Mesenchymal stem cell (in vitro differentiated cells and primary cell): ENCODE results near the gene ATF7.

Experiments used
- DNase-seq: peaks from one replicate; pipeline ENCODE4 v3.0.0-alpha.2; 2013
- H2AFZ ChIP-seq: one replicate; pipeline ENCODE4 v1.6.1; 2013; ENCODE audit warnings: low read depth, mild to moderate bottlenecking, control low read depth, inconsistent platforms, low read length, moderate library complexity
- H2AK5ac ChIP-seq: 2 replicates; pipeline ENCODE4 v1.6.1; 2013; ENCODE audit warnings: low read length, moderate library complexity, mild to moderate bottlenecking, inconsistent platforms; ENCODE audit not compliant: severe bottlenecking
- H2BK120ac ChIP-seq: one replicate; pipeline ENCODE4 v1.6.1; 2013; ENCODE audit warnings: low read depth, mild to moderate bottlenecking, inconsistent platforms, low read length, moderate library complexity
- H2BK12ac ChIP-seq, 2 experiments: one replicate each; pipeline ENCODE4 v1.6.1; 2013; ENCODE audit warnings: inconsistent platforms in 2 of 2, low read length in 2 of 2, mild to moderate bottlenecking in 2 of 2, moderate library complexity in 2 of 2, control low read depth in 1 of 2
- H2BK15ac ChIP-seq: one replicate; pipeline ENCODE4 v1.6.1; 2013; ENCODE audit warnings: mild to moderate bottlenecking, low read depth, inconsistent platforms; ENCODE audit not compliant: poor library complexity, severe bottlenecking
- H2BK5ac ChIP-seq: 2 replicates; pipeline ENCODE4 v1.6.1; 2013; ENCODE audit warnings: low read depth, mild to moderate bottlenecking, low read length, control low read depth, inconsistent platforms; ENCODE audit not compliant: poor library complexity, severe bottlenecking
- H3K14ac ChIP-seq, 2 experiments: one replicate each; pipeline ENCODE4 v1.6.1; 2013; ENCODE audit warnings: inconsistent platforms in 2 of 2, low read length in 2 of 2, control low read depth in 1 of 2, mild to moderate bottlenecking in 1 of 2, moderate library complexity in 1 of 2
- H3K18ac ChIP-seq, 2 experiments: one replicate each; pipeline ENCODE4 v1.6.1; 2013; ENCODE audit warnings: inconsistent platforms in 2 of 2, low read length in 2 of 2, control low read depth in 1 of 2, low read depth in 1 of 2, mild to moderate bottlenecking in 1 of 2
- H3K23ac ChIP-seq, 2 experiments: one replicate each; pipeline ENCODE4 v1.6.1; 2013; ENCODE audit warnings: inconsistent platforms in 2 of 2, low read length in 2 of 2, mild to moderate bottlenecking in 2 of 2, moderate library complexity in 2 of 2, control low read depth in 1 of 2
- H3K27ac ChIP-seq: 2 replicates; pipeline ENCODE4 v1.5.1; 2013; ENCODE audit warnings: mild to moderate bottlenecking, moderate library complexity, low read length, control low read depth, inconsistent platforms; ENCODE audit not compliant: poor library complexity, severe bottlenecking
- H3K27me3 ChIP-seq, 2 experiments: 2 replicates each; pipeline versions ENCODE4 v1.6.1 to v1.7.0; 2013; ENCODE audit warnings: low read length in 2 of 2, mild to moderate bottlenecking in 2 of 2, moderate library complexity in 2 of 2, control low read depth in 1 of 2, inconsistent platforms in 1 of 2; ENCODE audit not compliant: control insufficient read depth in 1 of 2, insufficient read depth in 1 of 2
- H3K36me3 ChIP-seq, 2 experiments: 2 replicates each; pipeline versions ENCODE4 v1.6.1 to v1.7.0; 2013; ENCODE audit warnings: low read length in 2 of 2, control low read depth in 1 of 2, inconsistent platforms in 1 of 2, low read depth in 1 of 2, mild to moderate bottlenecking in 1 of 2; ENCODE audit not compliant: insufficient read depth in 2 of 2, control insufficient read depth in 1 of 2
- H3K4ac ChIP-seq, 2 experiments: one replicate each; pipeline ENCODE4 v1.6.1; 2013; ENCODE audit warnings: inconsistent platforms in 2 of 2, low read length in 2 of 2, mild to moderate bottlenecking in 2 of 2, moderate library complexity in 2 of 2, control low read depth in 1 of 2, low read depth in 1 of 2
- H3K4me1 ChIP-seq: 2 replicates; pipeline ENCODE4 v1.6.1; 2013; ENCODE audit warnings: low read depth, low read length, control low read depth; ENCODE audit not compliant: control insufficient read depth, insufficient read depth
- H3K4me2 ChIP-seq: 2 replicates; pipeline ENCODE4 v1.6.1; 2013; ENCODE audit warnings: low read length, mild to moderate bottlenecking, inconsistent platforms; ENCODE audit not compliant: poor library complexity, severe bottlenecking
- H3K4me3 ChIP-seq, 2 experiments: 2 replicates each; pipeline versions ENCODE4 v1.5.1 to v1.7.0; 2013; ENCODE audit warnings: low read length in 2 of 2, mild to moderate bottlenecking in 2 of 2, control low read depth in 1 of 2, low read depth in 1 of 2; ENCODE audit not compliant: insufficient read depth in 1 of 2
- H3K79me1 ChIP-seq: replicated peaks from 2 replicates; pipeline ENCODE4 v1.6.1; 2013; ENCODE audit warnings: mild to moderate bottlenecking, control low read depth, low read length, inconsistent platforms; ENCODE audit not compliant: poor library complexity, severe bottlenecking
- H3K9ac ChIP-seq: 2 replicates; pipeline ENCODE4 v1.7.0; 2013; ENCODE audit warnings: mild to moderate bottlenecking, low read length, moderate library complexity
- H3K9me3 ChIP-seq: 2 replicates; pipeline ENCODE4 v1.7.0; 2013; ENCODE audit warnings: mild to moderate bottlenecking, low read length; ENCODE audit not compliant: control insufficient read depth
- H4K8ac ChIP-seq: one replicate; pipeline ENCODE4 v1.6.1; 2013; ENCODE audit warnings: inconsistent platforms, mild to moderate bottlenecking, low read length, moderate library complexity
- H4K91ac ChIP-seq: one replicate; pipeline ENCODE4 v1.6.1; 2013; ENCODE audit warnings: mild to moderate bottlenecking, low read length, inconsistent platforms
- whole genome bisulfite sequencing: methylation state at CpG from one replicate; pipeline ENCODE4 v1.1.7; 2013; ENCODE audit warnings: mixed read lengths; 5-methylcytosine and 5-hydroxymethylcytosine counted together

ATF7 gene

GRCh38 chr12:53478865-53479264 is 147.3 kb downstream of the ATF7 start:
- Histone ChIP-seq H2AK5ac (no peak overlapping the region), H3K9ac (peak overlapping the region; percentile 81), H3K4me2 (no peak overlapping the region), H3K18ac (no peak overlapping the region), H2BK15ac (no peak overlapping the region), H3K9me3 (no peaks in the 10 kb centered on the region), H2BK120ac (no peak overlapping the region), H3K23ac (no peak overlapping the region), H3K14ac (no peak overlapping the region), H2AFZ (no peak overlapping the region), H3K36me3 (peaks cover 51 to 91% of the 10 kb centered on the region in 2 experiments), H4K8ac (no peak overlapping the region), H3K27me3 (no peaks in the 10 kb centered on the region), H3K4me1 (peaks cover 14% of the 10 kb centered on the region), H3K4ac (no peak overlapping the region), H3K79me1 (peaks cover 7% of the 10 kb centered on the region), H3K27ac (peak overlapping the region; percentile 28), H2BK5ac (no peak overlapping the region), H2BK12ac (no peak overlapping the region), H4K91ac (no peak overlapping the region), H3K4me3 (no peak overlapping the region)
- WGBS, result 85% methylated on average over 1 of the region's 1 CpG
- DNase-seq, result peak; percentile 68

GRCh38 chr12:53476769-53477209 is 149.4 kb downstream of the ATF7 start:
- Histone ChIP-seq H3K27me3 (no peaks in the 10 kb centered on the region), H3K9ac (peak overlapping the region; percentile 72), H3K4me2 (no peak overlapping the region), H3K18ac (no peak overlapping the region), H3K4ac (no peak overlapping the region), H4K8ac (no peak overlapping the region), H3K9me3 (no peaks in the 10 kb centered on the region), H2AFZ (no peak overlapping the region), H4K91ac (no peak overlapping the region), H3K14ac (no peak overlapping the region), H2BK5ac (no peak overlapping the region), H3K23ac (no peak overlapping the region), H2BK120ac (no peak overlapping the region), H3K36me3 (peaks cover 30 to 90% of the 10 kb centered on the region in 2 experiments), H2BK12ac (no peak overlapping the region), H3K79me1 (peaks cover 3% of the 10 kb centered on the region), H3K4me1 (peaks cover 9% of the 10 kb centered on the region), H2BK15ac (no peak overlapping the region), H2AK5ac (no peak overlapping the region), H3K4me3 (no peak overlapping the region), H3K27ac (no peak overlapping the region)
- peak; percentile 56 for DNase-seq
- WGBS, result 81% methylated on average over 2 of the region's 2 CpGs

GRCh38 chr12:53474819-53475218 is 151.4 kb downstream of the ATF7 start:
- Histone ChIP-seq H3K36me3 (peaks cover 30 to 95% of the 10 kb centered on the region in 2 experiments), H4K91ac (no peak overlapping the region), H2BK12ac (no peak overlapping the region), H2BK15ac (no peak overlapping the region), H3K27ac (no peak overlapping the region), H3K9me3 (no peaks in the 10 kb centered on the region), H3K4ac (no peak overlapping the region), H2BK5ac (no peak overlapping the region), H3K9ac (peak overlapping the region; percentile 72), H3K79me1 (peaks cover 1% of the 10 kb centered on the region), H3K4me2 (no peak overlapping the region), H3K18ac (no peak overlapping the region), H3K4me1 (peaks cover 1% of the 10 kb centered on the region), H2AK5ac (no peak overlapping the region), H3K14ac (no peak overlapping the region), H4K8ac (no peak overlapping the region), H3K23ac (no peak overlapping the region), H2BK120ac (no peak overlapping the region), H3K27me3 (no peaks in the 10 kb centered on the region), H3K4me3 (no peak overlapping the region), H2AFZ (no peak overlapping the region)
- DNase-seq, result no peak
- WGBS, result 91% methylated on average over 11 of the region's 13 CpGs

- H3K9me3 ChIP-seq, result no peaks in the 10 kb centered on the region
- no peaks in the 10 kb centered on the region for H3K27me3 ChIP-seq
- no peak overlapping the region for H2AFZ ChIP-seq
- no peak overlapping the region for H3K14ac ChIP-seq
- H2BK5ac ChIP-seq, result no peak overlapping the region
- peaks cover 1% of the 10 kb centered on the region for H3K79me1 ChIP-seq
- no peak overlapping the region for H4K8ac ChIP-seq
- H3K4me1 ChIP-seq, result peaks cover 1% of the 10 kb centered on the region
- no CpG with 5 or more reads among the region's 2 CpGs for WGBS
- no peak overlapping the region for H3K27ac ChIP-seq
- no peak overlapping the region for H3K18ac ChIP-seq
- H2BK120ac ChIP-seq, result no peak overlapping the region
- peaks cover 36 to 95% of the 10 kb centered on the region in 2 experiments for H3K36me3 ChIP-seq
- peak overlapping the region; percentile 72 for H3K9ac ChIP-seq
- no peak overlapping the region for H3K4ac ChIP-seq
- H3K23ac ChIP-seq, result no peak overlapping the region
- H2BK12ac ChIP-seq, result no peak overlapping the region
- DNase-seq, result no peak
- H2AK5ac ChIP-seq, result no peak overlapping the region
- H3K4me3 ChIP-seq, result no peak overlapping the region
- no peak overlapping the region for H3K4me2 ChIP-seq
- no peak overlapping the region for H2BK15ac ChIP-seq
- H4K91ac ChIP-seq, result no peak overlapping the region
These were observed 152.1 kb downstream of the ATF7 start for GRCh38 chr12:53474077-53474476.
